Spleen (tissue), 11 donors: ENCODE results near the gene SASS6. TPM values are rescaled to one million over a fixed set of nuclear protein-coding genes. Genes with fewer than 3 reads are reported as not detected.

ENCODE experiments used
- DNase-seq: peaks from one replicate; pipeline ENCODE4 v3.0.0-alpha.2; 2020
- H3K27ac ChIP-seq, 8 donors: fragments of 200-600 bp; sonication (generic) in 7 of 8; 1 replicate in 4 of 8; 2 replicates in 4 of 8; pipeline versions ENCODE4 v1.5.0 to v1.8.0; 2016 to 2021; ENCODE audit warnings: inconsistent platforms in 4 of 8, mild to moderate bottlenecking in 4 of 8, moderate library complexity in 1 of 8
- H3K27me3 ChIP-seq, 7 donors: fragments of 200-600 bp; sonication (generic) in 6 of 7; replicated peaks in 1 of 7; 1 replicate in 4 of 7; 2 replicates in 3 of 7; pipeline versions ENCODE4 v1.5.0 to v1.8.0; 2016 to 2021; ENCODE audit warnings: inconsistent platforms in 3 of 7, mild to moderate bottlenecking in 1 of 7
- H3K36me3 ChIP-seq, 6 donors: fragments of 200-600 bp; sonication (generic) in 5 of 6; 1 replicate in 4 of 6; 2 replicates in 2 of 6; pipeline versions ENCODE4 v1.5.0 to v1.8.0; 2016 to 2021; ENCODE audit warnings: inconsistent platforms in 2 of 6
- H3K4me1 ChIP-seq, 6 donors: fragments of 200-600 bp; sonication (generic) in 5 of 6; 1 replicate in 3 of 6; 2 replicates in 3 of 6; pipeline versions ENCODE4 v1.5.0 to v1.8.0; 2016 to 2021; ENCODE audit warnings: inconsistent platforms in 3 of 6
- H3K4me3 ChIP-seq, 8 donors: fragments of 200-600 bp; sonication (generic) in 7 of 8; 1 replicate in 4 of 8; 2 replicates in 4 of 8; pipeline versions ENCODE4 v1.5.0 to v1.8.0; 2016 to 2021; ENCODE audit warnings: inconsistent platforms in 4 of 8, mild to moderate bottlenecking in 4 of 8, moderate library complexity in 2 of 8
- H3K9me3 ChIP-seq, 8 donors: fragments of 200-600 bp; sonication (generic) in 7 of 8; 1 replicate in 4 of 8; 2 replicates in 4 of 8; pipeline versions ENCODE4 v1.5.0 to v1.8.0; 2016 to 2021; ENCODE audit warnings: inconsistent platforms in 4 of 8
- POLR2A ChIP-seq, 3 donors: fragments of 450-650 bp; IDR thresholded peaks; one replicate each; pipeline ENCODE4 v1.5.1; 2017; ENCODE audit warnings: antibody characterized with exemption in 3 of 3, mild to moderate bottlenecking in 1 of 3
- POLR2AphosphoS5 ChIP-seq, 3 donors: sonication (generic); formaldehyde crosslinking; IDR thresholded peaks; one replicate each; pipeline ENCODE4 v1.5.1; 2017; ENCODE audit warnings: antibody characterized with exemption in 3 of 3
- WGBS, 5 donors: extraction: QIAGEN DNeasy Blood & Tissue Kit in 3 of 5; methylation state at CpG; one replicate each; pipeline versions ENCODE4 v1.1.5 to v1.1.7; 2013 to 2018; 5-methylcytosine and 5-hydroxymethylcytosine counted together
- intact Hi-C: fragments of 100-400 bp; cut with DNase I; formaldehyde crosslinking; loops from one replicate; pipeline ENCODE4 v1.15.0; 2023; ENCODE audit warnings: low total_unique reads
- polyA plus RNA-seq, 3 donors: library from polyadenylated mRNA; stranded (reverse); fragments of 200-250 nt; gene quantifications; one replicate each; pipeline ENCODE4 v1.2.1, GENCODE V29; 2013
- total RNA-seq, 7 donors: library from RNA; depleted of rRNA in 3 of 7; stranded (reverse); fragments of >200 nt in 3 of 7; fragmentation: NEBNext Ultra II Directional in 4 of 7; extraction: Animal tissue kit (Norgen Biotek cat#: 25700) in 4 of 7; gene quantifications; one replicate each; pipeline versions ENCODE4 v1.1.0 to v1.2.1, GENCODE V29; 2016 to 2021
- TF ChIP-seq, protein P1 (sequence below), 11 experiments: fragments of 200-600 bp in 7 of 11; fragments of 450-650 bp in 4 of 11; sonication (generic) in 4 of 11; IDR thresholded peaks in 8 of 11; conservative IDR thresholded peaks in 3 of 11; 1 replicate in 7 of 11; 2 replicates in 4 of 11; pipeline versions ENCODE4 v1.4.0 to v1.8.0; 2016 to 2021; ENCODE audit warnings: antibody characterized with exemption in 11 of 11, inconsistent platforms in 4 of 11, mild to moderate bottlenecking in 1 of 11
- donor health status: healthy with polysubstance abuse.
- donor health status: DM: no; HTN: no; CAD: no; lungs with moderate emphysema.
- donor health status: DM: no; HTN: no; CAD: no.
- donor health status: Bipolar disorder and iron deficiency.
- donor health status: healthy.
- donor health status: DM: no; HTN: no; CAD: no.
- donor health status: DM: yes; HTN: yes; CAD: no.

Gene SASS6
- total and polyA plus RNA-seq, 10 donors = 2.7 to 9.2 (median 4.2) TPM

DNA sequence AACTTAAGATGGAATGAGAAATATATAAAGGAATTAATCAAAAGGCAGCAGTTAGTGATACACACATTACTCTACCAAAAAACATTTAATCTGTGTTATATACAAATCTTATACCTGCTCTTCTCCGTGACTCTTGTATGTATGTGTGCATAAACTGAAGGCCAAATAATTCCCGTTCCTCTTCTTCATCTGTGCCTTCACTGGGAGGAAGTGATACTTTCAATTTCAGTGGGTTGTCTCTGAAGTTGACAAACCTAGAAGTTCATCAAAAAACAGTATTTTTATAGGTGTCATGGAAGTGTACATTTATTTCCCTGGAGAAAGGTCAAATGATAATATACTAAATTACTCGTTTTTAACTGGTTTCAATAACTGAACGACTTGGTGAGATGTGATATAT, 19.5 kb upstream of the SASS6 start:
- TF ChIP-seq POLR2A (IDR thresholded peaks at IDR 0.05) (no peak), POLR2AphosphoS5 (IDR thresholded peaks at IDR 0.05) (no peak)
- peak overlapping the region in 2 of 8 donors; percentile 31 to 33 for H3K27ac ChIP-seq
- WGBS, 5 donors = 49 to 59% (median 52%) methylated on average over 4 of the region's 4 CpGs
- H3K4me3 ChIP-seq = no peak overlapping the region
- peaks cover 0 to 14% (median 10%) of the 10 kb centered on the region in 6 donors for H3K4me1 ChIP-seq
- intact Hi-C loops = no loop called here
- no peaks in the 10 kb centered on the region for H3K9me3 ChIP-seq
- no peaks in the 10 kb centered on the region for H3K27me3 ChIP-seq
- H3K36me3 ChIP-seq = peaks cover 0 to 37% (median 23%) of the 10 kb centered on the region in 6 donors
- no peak for DNase-seq

DNA sequence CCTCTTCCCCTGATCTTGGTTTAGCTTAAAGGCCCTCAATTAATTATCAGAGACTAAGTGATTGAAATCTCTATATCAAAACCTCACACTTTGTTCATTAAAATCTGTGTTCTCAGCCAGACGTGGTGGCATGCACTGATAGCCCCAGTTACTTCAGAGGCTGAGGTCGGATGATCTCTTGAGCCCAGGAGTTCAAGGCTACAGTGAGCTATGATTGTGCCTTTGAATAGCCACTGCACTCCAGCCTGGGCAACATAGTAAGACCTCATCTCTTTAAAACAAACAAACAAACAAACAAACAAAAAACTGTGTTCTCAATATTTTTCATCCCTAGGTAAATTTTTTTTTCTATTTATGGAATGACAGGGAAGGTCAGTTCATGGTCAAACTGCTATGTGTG, 18.9 kb upstream of the SASS6 start:
- Histone ChIP-seq H3K27ac (peak overlapping the region in 2 of 8 donors; percentile 31 to 33), H3K4me3 (no peak overlapping the region), H3K36me3 (peaks cover 0 to 43% (median 28%) of the 10 kb centered on the region in 6 donors), H3K9me3 (no peaks in the 10 kb centered on the region), H3K4me1 (peaks cover 0 to 14% (median 10%) of the 10 kb centered on the region in 6 donors), H3K27me3 (no peaks in the 10 kb centered on the region)
- TF ChIP-seq POLR2A (IDR thresholded peaks at IDR 0.05) = no peak
- no peak for TF ChIP-seq POLR2AphosphoS5 (IDR thresholded peaks at IDR 0.05)
- TF ChIP-seq, protein P1, sequence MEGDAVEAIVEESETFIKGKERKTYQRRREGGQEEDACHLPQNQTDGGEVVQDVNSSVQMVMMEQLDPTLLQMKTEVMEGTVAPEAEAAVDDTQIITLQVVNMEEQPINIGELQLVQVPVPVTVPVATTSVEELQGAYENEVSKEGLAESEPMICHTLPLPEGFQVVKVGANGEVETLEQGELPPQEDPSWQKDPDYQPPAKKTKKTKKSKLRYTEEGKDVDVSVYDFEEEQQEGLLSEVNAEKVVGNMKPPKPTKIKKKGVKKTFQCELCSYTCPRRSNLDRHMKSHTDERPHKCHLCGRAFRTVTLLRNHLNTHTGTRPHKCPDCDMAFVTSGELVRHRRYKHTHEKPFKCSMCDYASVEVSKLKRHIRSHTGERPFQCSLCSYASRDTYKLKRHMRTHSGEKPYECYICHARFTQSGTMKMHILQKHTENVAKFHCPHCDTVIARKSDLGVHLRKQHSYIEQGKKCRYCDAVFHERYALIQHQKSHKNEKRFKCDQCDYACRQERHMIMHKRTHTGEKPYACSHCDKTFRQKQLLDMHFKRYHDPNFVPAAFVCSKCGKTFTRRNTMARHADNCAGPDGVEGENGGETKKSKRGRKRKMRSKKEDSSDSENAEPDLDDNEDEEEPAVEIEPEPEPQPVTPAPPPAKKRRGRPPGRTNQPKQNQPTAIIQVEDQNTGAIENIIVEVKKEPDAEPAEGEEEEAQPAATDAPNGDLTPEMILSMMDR (IDR thresholded peaks at IDR 0.05 in 8 of 11, conservative IDR thresholded peaks at IDR 0.05 in 3 of 11) = no peak
- WGBS, 5 donors = 46 to 75% (median 68%) methylated on average over 2 of the region's 2 CpGs
- intact Hi-C loops = no loop called here
- DNase-seq = no peak

DNA sequence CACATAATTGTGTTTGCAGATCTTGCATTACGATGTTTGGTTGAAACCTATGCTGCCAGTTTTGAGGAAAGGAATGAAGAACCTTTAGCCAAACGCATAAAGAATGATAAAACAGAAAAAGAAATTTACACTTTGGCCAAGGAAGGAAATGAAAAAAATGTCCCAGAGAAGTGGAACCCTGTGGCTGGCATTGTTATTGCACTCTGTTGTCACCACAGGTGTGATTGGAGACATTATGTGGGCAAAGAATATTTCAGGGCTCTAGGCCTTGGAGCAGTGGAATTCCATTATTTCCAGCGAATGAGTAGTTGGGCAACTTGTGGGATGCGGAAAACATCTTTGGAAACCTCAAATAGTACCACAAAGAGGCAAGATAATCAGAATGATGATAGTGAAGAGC, 15.1 kb upstream of the SASS6 start:
- Histone ChIP-seq H3K4me1 (peaks cover 0 to 14% (median 10%) of the 10 kb centered on the region in 6 donors), H3K36me3 (peaks cover 0 to 81% (median 66%) of the 10 kb centered on the region in 6 donors), H3K27me3 (no peaks in the 10 kb centered on the region), H3K4me3 (no peak overlapping the region), H3K9me3 (no peaks in the 10 kb centered on the region), H3K27ac (no peak overlapping the region)
- intact Hi-C loops = no loop called here
- DNase-seq = no peak
- TF ChIP-seq POLR2A (IDR thresholded peaks at IDR 0.05) (no peak), POLR2AphosphoS5 (IDR thresholded peaks at IDR 0.05) (no peak)
- WGBS, 5 donors = 92 to 95% (median 92%) methylated on average over 4 of the region's 4 CpGs

DNA sequence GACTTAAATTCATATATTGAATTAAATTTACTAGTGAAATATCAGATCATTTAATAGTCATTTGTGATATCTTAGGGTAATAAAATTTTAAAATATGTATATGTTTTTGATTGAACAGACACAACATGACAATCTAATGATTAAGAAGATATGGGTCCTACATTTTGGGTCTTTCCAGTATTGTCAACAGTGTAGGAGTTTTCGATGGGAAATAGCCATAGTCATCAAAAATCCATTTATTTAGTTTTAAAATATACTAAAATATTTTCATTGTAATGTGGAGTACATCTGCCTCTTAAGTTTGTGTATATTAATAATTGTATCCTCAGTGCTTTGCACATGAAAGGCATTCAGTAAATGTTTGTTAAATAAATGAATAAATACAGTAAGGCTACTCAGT, 14.2 kb upstream of the SASS6 start:
- H3K4me1 ChIP-seq = peaks cover 0 to 8% (median 3%) of the 10 kb centered on the region in 6 donors
- no peak overlapping the region for H3K27ac ChIP-seq
- no peak for TF ChIP-seq POLR2A (IDR thresholded peaks at IDR 0.05)
- TF ChIP-seq, protein P1 (IDR thresholded peaks at IDR 0.05 in 8 of 11, conservative IDR thresholded peaks at IDR 0.05 in 3 of 11) = no peak
- TF ChIP-seq POLR2AphosphoS5 (IDR thresholded peaks at IDR 0.05) = no peak
- DNase-seq = no peak
- H3K27me3 ChIP-seq = no peaks in the 10 kb centered on the region
- no peak overlapping the region for H3K4me3 ChIP-seq
- peaks cover 0 to 90% (median 75%) of the 10 kb centered on the region in 6 donors for H3K36me3 ChIP-seq
- WGBS, 5 donors = 95 to 100% (median 98%) methylated on average over 1 of the region's 1 CpG
- intact Hi-C loops = no loop called here
- H3K9me3 ChIP-seq = no peaks in the 10 kb centered on the region

DNA sequence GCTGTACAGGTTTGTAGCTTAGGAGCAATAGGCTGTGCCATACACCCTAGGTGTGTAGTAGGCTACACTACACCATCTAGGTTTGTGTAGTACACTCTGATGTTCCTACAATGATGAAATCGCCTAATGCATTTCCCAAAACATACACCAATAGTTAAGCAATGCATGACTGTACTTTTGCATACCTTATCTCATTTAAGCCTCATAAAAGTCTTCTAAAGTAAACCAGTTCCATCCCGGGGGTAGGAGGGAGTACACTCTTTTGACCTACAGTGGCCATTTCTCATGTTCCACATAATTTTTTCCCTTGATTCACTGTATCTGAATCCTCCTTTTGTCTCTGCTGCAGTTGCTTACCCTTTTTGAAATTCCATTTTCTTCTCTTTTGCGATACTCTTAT, 12.4 kb upstream of the SASS6 start:
- Histone ChIP-seq H3K36me3 (peaks cover 0 to 100% (median 91%) of the 10 kb centered on the region in 6 donors), H3K4me3 (no peak overlapping the region), H3K4me1 (no peaks in the 10 kb centered on the region), H3K27ac (no peak overlapping the region), H3K27me3 (no peaks in the 10 kb centered on the region), H3K9me3 (no peaks in the 10 kb centered on the region)
- WGBS, 5 donors = 94 to 97% (median 95%) methylated on average over 3 of the region's 3 CpGs
- intact Hi-C loops = no loop called here
- TF ChIP-seq, protein P1 (IDR thresholded peaks at IDR 0.05 in 8 of 11, conservative IDR thresholded peaks at IDR 0.05 in 3 of 11) = no peak
- TF ChIP-seq POLR2A (IDR thresholded peaks at IDR 0.05) (no peak), POLR2AphosphoS5 (IDR thresholded peaks at IDR 0.05) (no peak)
- no peak for DNase-seq
